ENCODE results near the gene ELMO1.

Gene ELMO1

DNA sequence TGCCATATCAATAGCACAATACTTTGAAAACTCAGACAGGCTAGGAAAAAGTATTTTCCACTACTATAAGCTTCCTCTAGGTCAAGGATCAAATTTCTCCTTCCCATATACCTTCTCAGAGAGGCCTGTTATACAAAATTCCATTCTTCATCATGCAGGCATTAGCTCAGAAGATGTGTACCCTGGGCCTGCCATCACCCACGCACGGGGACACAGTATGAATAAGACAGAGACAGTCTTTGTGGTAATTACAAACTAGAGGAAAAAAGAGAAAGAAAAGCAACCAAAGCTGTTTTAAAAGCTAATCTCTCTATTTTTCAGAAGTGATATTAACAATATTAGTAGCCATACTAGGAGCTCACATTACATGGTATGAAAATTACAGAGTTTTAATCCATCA is 487.6 kb downstream of the ELMO1 start:
- Histone ChIP-seq H3K4me3 (ENCODE audit: low read depth, low read length) (no peak overlapping the region), H3K36me3 (no peaks in the 10 kb centered on the region), H3K27me3 (ENCODE audit: insufficient read depth, low read depth, severe bottlenecking) (no peaks in the 10 kb centered on the region), H3K9me3 (ENCODE audit: severe bottlenecking) (no peaks in the 10 kb centered on the region), H3K27ac (no peak overlapping the region)
- TF ChIP-seq, protein P1, sequence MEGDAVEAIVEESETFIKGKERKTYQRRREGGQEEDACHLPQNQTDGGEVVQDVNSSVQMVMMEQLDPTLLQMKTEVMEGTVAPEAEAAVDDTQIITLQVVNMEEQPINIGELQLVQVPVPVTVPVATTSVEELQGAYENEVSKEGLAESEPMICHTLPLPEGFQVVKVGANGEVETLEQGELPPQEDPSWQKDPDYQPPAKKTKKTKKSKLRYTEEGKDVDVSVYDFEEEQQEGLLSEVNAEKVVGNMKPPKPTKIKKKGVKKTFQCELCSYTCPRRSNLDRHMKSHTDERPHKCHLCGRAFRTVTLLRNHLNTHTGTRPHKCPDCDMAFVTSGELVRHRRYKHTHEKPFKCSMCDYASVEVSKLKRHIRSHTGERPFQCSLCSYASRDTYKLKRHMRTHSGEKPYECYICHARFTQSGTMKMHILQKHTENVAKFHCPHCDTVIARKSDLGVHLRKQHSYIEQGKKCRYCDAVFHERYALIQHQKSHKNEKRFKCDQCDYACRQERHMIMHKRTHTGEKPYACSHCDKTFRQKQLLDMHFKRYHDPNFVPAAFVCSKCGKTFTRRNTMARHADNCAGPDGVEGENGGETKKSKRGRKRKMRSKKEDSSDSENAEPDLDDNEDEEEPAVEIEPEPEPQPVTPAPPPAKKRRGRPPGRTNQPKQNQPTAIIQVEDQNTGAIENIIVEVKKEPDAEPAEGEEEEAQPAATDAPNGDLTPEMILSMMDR (IDR thresholded peaks at IDR 0.05; ENCODE audit: low read depth, low read length): no peak
- DNase-seq: no peak

DNA sequence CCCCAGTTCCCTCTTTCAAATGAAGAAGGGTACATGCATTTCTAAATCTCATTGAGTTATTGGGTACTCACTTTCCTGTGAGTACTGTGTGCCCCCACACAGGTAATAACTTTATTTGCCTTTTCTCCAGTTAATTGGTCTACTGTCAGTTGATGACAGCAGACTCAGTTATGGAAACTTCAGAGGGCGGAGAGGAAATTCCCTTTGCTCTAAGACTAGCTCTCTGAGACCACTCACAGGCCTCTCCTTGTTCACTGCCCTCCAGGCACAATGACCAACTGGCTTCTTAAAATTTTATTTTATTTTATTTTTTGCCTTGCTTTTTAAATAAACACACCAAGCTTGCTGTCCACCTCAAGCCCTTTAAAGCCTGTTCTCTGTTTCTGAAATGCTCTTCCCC is 488.6 kb downstream of the ELMO1 start:
- TF ChIP-seq, protein P1 (IDR thresholded peaks at IDR 0.05; ENCODE audit: low read depth, low read length): no peak
- Histone ChIP-seq H3K4me3 (ENCODE audit: low read depth, low read length) (no peak overlapping the region), H3K9me3 (ENCODE audit: severe bottlenecking) (no peaks in the 10 kb centered on the region), H3K36me3 (no peaks in the 10 kb centered on the region), H3K27me3 (ENCODE audit: insufficient read depth, low read depth, severe bottlenecking) (no peaks in the 10 kb centered on the region), H3K27ac (no peak overlapping the region)
- DNase-seq: no peak

DNA sequence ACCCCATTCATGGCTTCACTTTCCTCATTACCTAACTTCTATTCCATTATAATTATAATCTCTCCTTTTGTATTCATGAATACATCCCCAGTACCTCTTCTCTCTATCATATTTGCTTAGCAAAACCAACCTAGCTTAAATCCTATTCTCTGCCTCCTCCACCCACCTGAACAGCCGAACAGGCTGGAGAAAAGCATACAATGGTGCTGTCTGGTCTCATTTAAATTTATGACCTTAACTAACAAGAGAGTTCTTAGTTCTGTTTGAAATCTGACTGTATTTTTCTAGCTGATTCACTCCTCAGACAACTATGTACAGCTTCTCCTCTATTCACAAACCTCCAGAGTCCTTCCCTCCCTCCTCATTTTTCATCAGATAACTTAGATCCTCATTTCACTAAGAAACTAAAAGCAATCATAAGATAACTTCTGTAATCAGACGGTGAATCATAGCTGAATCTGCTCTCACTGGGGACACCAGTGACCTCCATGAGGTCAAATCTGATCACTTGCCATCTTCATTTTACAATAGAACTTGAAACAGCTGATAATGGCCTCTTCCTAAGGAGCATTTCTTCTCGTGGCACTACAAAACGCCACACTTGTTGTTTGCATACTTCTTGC is 490.4 kb downstream of the ELMO1 start:
- Histone ChIP-seq H3K9me3 (ENCODE audit: severe bottlenecking) (no peaks in the 10 kb centered on the region), H3K36me3 (no peaks in the 10 kb centered on the region), H3K27me3 (ENCODE audit: insufficient read depth, low read depth, severe bottlenecking) (no peaks in the 10 kb centered on the region), H3K27ac (no peak overlapping the region), H3K4me3 (ENCODE audit: low read depth, low read length) (no peak overlapping the region)
- DNase-seq: no peak
- TF ChIP-seq, protein P1 (IDR thresholded peaks at IDR 0.05; ENCODE audit: low read depth, low read length): no peak

DNA sequence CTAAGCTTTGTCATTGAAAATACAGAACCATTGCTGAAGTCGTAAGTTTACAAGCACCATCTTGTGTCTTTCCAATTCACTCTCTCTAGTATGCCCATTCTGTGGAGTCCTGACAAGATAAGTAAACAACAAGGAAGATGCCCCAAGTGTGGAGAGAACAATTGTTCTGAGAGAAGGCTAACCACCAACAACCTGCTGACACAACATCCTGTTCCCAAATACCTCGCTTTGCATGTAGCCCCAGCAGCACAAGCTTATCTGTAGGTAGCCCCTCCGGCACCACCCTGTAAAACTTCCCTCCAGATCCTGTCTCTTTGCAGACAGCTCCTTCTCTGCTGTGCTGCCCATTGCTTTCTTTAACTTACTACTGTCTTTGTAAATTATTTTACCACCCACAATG is 491.0 kb downstream of the ELMO1 start:
- no peak overlapping the region for H3K4me3 ChIP-seq (ENCODE audit: low read depth, low read length)
- no peaks in the 10 kb centered on the region for H3K9me3 ChIP-seq (ENCODE audit: severe bottlenecking)
- no peak for DNase-seq
- no peak overlapping the region for H3K27ac ChIP-seq
- no peaks in the 10 kb centered on the region for H3K36me3 ChIP-seq
- TF ChIP-seq, protein P1 (IDR thresholded peaks at IDR 0.05; ENCODE audit: low read depth, low read length): no peak
- no peaks in the 10 kb centered on the region for H3K27me3 ChIP-seq (ENCODE audit: insufficient read depth, low read depth, severe bottlenecking)

DNA sequence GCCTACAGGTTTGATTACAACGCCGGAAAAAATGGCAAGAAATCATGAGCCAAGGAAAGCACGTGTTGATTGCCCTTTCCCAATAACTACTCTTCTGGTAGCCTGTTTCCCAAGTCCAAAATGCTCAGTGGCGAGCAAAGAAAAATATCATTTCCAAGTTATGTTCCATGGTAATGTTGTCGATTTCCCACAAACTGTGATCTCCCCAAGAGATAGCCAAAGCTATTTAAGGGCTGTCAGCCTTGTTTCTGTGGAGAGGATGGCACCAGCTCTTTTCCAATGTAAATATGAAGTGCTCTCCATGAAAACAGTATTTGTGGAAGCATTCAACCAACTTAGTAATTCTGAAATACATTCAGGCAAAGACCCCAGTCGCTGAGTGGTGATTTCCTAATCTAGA is 491.9 kb downstream of the ELMO1 start:
- Histone ChIP-seq H3K36me3 (no peaks in the 10 kb centered on the region), H3K9me3 (ENCODE audit: severe bottlenecking) (no peaks in the 10 kb centered on the region), H3K4me3 (ENCODE audit: low read depth, low read length) (no peak overlapping the region), H3K27me3 (ENCODE audit: insufficient read depth, low read depth, severe bottlenecking) (no peaks in the 10 kb centered on the region), H3K27ac (no peak overlapping the region)
- TF ChIP-seq, protein P1 (IDR thresholded peaks at IDR 0.05; ENCODE audit: low read depth, low read length): no peak
- no peak for DNase-seq

Measured in WERI-Rb-1 (cell line).